Natural killer cell (primary cell): ENCODE results near the gene KLK1. TPM values are rescaled to one million over a fixed set of nuclear protein-coding genes. Genes with fewer than 3 reads are reported as not detected.

ENCODE experiments used
- ATAC-seq, 3 donors: fragments of 150-1000 bp in 2 of 3; fragments of 200-7000 bp in 1 of 3; cut with Tn5 transposase; 1 replicate in 1 of 3; 2 replicates in 2 of 3; pipeline ENCODE4 v1.10.0; 2021; ENCODE audit warnings: mild to moderate bottlenecking in 2 of 3, moderate library complexity in 2 of 3
- DNase-seq, 2 donors: peaks; one replicate each; pipeline versions ENCODE4 v3.0.0 to v3.0.0-alpha.2; 2013 to 2021; ENCODE audit warnings: mixed read lengths in 1 of 2
- H3K27ac ChIP-seq: one replicate; pipeline ENCODE4 v1.5.1; 2013; ENCODE audit warnings: mild to moderate bottlenecking, low read length
- H3K27me3 ChIP-seq: one replicate; pipeline ENCODE4 v1.6.1; 2013; ENCODE audit warnings: low read length; ENCODE audit not compliant: control insufficient read depth, insufficient read depth
- H3K36me3 ChIP-seq: one replicate; pipeline ENCODE4 v1.6.1; 2013; ENCODE audit warnings: low read length; ENCODE audit not compliant: control insufficient read depth, insufficient read depth
- H3K4me1 ChIP-seq: one replicate; pipeline ENCODE4 v1.6.1; 2013; ENCODE audit warnings: low read length; ENCODE audit not compliant: control insufficient read depth, insufficient read depth
- H3K4me3 ChIP-seq: one replicate; pipeline ENCODE4 v1.5.1; 2013; ENCODE audit warnings: low read length
- H3K9me3 ChIP-seq: one replicate; pipeline ENCODE4 v1.6.1; 2013; ENCODE audit warnings: low read length; ENCODE audit not compliant: control insufficient read depth, insufficient read depth
- H3K27ac Mint-ChIP-seq, 2 donors: one replicate each; pipeline ENCODE4 v1.8.0; 2022; ENCODE audit warnings: mild to moderate bottlenecking in 2 of 2, mixed read lengths in 2 of 2, moderate library complexity in 1 of 2
- H3K27me3 Mint-ChIP-seq, 2 donors: one replicate each; pipeline ENCODE4 v1.8.0; 2022; ENCODE audit warnings: low read depth in 2 of 2, mixed read lengths in 2 of 2
- H3K36me3 Mint-ChIP-seq: one replicate; pipeline ENCODE4 v1.8.0; 2022; ENCODE audit warnings: mixed read lengths
- H3K4me1 Mint-ChIP-seq, 2 donors: one replicate each; pipeline ENCODE4 v1.8.0; 2022; ENCODE audit warnings: mixed read lengths in 2 of 2
- H3K4me3 Mint-ChIP-seq: one replicate; pipeline ENCODE4 v1.8.0; 2022; ENCODE audit warnings: mild to moderate bottlenecking, moderate library complexity, mixed read lengths
- H3K9me3 Mint-ChIP-seq, 2 donors: one replicate each; pipeline ENCODE4 v1.8.0; 2022; ENCODE audit warnings: mixed read lengths in 2 of 2
- WGBS: methylation state at CpG from one replicate; pipeline ENCODE4 v1.1.7; 2013; ENCODE audit warnings: missing lambda C conversion rate; ENCODE audit not compliant: insufficient coverage; 5-methylcytosine and 5-hydroxymethylcytosine counted together
- intact Hi-C: fragments of 100-400 bp; cut with micrococcal nuclease; formaldehyde crosslinking; loops from one replicate; pipeline ENCODE4 v1.14.2; 2022
- total RNA-seq, 4 donors: library from RNA; stranded (reverse); fragments of 120-200 nt in 1 of 4; gene quantifications; one replicate each; pipeline versions ENCODE4 v1.2.3 to v1.2.4, GENCODE V29; 2013 to 2022
- TF ChIP-seq, protein P1 (sequence below): fragments of 200-600 bp; IDR thresholded peaks from one replicate; pipeline ENCODE4 v1.8.0; 2022; ENCODE audit warnings: antibody characterized with exemption

KLK1 gene
- total RNA-seq, 3 donors from 2014 or later (not counting 1 experiment from before 2014, with no cell fraction given), result not detected

DNA sequence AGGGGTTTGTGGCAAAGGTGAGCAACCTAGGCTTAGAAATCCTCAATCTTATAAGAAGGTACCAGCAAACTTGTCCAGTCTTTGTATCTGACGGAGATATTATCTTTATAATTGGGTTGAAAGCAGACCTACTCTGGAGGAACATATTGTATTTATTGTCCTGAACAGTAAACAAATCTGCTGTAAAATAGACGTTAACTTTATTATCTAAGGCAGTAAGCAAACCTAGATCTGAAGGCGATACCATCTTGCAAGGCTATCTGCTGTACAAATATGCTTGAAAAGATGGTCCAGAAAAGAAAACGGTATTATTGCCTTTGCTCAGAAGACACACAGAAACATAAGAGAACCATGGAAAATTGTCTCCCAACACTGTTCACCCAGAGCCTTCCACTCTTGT, 45.9 kb upstream of the KLK1 start:
- Mint-ChIP-seq H3K4me3 (no peak overlapping the region), H3K27ac (no peak overlapping the region), H3K9me3 (no peaks in the 10 kb centered on the region), H3K27me3 (peaks cover 17 to 60% of the 10 kb centered on the region in 2 donors), H3K36me3 (no peaks in the 10 kb centered on the region), H3K4me1 (no peaks in the 10 kb centered on the region)
- Histone ChIP-seq H3K27ac (no peak overlapping the region), H3K4me3 (no peak overlapping the region), H3K9me3 (no peaks in the 10 kb centered on the region), H3K4me1 (no peaks in the 10 kb centered on the region), H3K27me3 (no peaks in the 10 kb centered on the region), H3K36me3 (no peaks in the 10 kb centered on the region)
- DNase-seq, result no peak
- ATAC-seq, result no peak
- intact Hi-C loops, result no loop called here
- WGBS, result 93% methylated on average over 3 of the region's 4 CpGs
- TF ChIP-seq, protein P1, sequence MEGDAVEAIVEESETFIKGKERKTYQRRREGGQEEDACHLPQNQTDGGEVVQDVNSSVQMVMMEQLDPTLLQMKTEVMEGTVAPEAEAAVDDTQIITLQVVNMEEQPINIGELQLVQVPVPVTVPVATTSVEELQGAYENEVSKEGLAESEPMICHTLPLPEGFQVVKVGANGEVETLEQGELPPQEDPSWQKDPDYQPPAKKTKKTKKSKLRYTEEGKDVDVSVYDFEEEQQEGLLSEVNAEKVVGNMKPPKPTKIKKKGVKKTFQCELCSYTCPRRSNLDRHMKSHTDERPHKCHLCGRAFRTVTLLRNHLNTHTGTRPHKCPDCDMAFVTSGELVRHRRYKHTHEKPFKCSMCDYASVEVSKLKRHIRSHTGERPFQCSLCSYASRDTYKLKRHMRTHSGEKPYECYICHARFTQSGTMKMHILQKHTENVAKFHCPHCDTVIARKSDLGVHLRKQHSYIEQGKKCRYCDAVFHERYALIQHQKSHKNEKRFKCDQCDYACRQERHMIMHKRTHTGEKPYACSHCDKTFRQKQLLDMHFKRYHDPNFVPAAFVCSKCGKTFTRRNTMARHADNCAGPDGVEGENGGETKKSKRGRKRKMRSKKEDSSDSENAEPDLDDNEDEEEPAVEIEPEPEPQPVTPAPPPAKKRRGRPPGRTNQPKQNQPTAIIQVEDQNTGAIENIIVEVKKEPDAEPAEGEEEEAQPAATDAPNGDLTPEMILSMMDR, result no peak

DNA sequence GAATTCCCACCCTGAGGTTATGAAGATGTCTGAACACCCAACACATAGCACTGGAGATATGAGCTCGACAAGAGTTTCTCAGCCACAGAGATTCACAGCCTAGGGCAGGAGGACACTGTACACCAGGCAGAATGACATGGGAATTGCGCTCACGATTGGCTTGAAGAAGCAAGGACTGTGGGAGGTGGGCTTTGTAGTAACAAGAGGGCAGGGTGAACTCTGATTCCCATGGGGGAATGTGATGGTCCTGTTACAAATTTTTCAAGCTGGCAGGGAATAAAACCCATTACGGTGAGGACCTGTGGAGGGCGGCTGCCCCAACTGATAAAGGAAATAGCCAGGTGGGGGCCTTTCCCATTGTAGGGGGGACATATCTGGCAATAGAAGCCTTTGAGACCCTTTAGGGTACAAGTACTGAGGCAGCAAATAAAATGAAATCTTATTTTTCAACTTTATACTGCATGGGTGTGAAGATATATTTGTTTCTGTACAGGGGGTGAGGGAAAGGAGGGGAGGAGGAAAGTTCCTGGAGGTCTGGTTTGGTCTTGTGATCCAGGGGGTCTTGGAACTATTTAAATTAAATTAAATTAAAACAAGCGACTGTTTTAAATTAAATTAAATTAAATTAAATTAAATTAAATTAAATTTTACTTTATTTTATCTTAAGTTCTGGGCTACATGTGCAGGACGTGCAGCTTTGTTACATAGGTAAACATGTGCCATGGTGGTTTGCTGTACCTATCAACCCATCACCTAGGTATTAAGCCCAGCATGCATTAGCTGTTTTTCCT, 38.1 kb upstream of the KLK1 start:
- WGBS, result 86% methylated on average over 6 of the region's 7 CpGs
- Histone ChIP-seq H3K27ac (no peak overlapping the region), H3K27me3 (no peaks in the 10 kb centered on the region), H3K4me1 (no peaks in the 10 kb centered on the region), H3K4me3 (no peak overlapping the region), H3K36me3 (no peaks in the 10 kb centered on the region), H3K9me3 (no peaks in the 10 kb centered on the region)
- Mint-ChIP-seq H3K27me3 (peaks cover 28 to 46% of the 10 kb centered on the region in 2 donors), H3K27ac (no peak overlapping the region), H3K4me3 (no peak overlapping the region), H3K36me3 (no peaks in the 10 kb centered on the region), H3K4me1 (no peaks in the 10 kb centered on the region), H3K9me3 (no peaks in the 10 kb centered on the region)
- ATAC-seq, result no peak
- DNase-seq, result no peak
- intact Hi-C loops, result no loop called here
- TF ChIP-seq, protein P1, result no peak

DNA sequence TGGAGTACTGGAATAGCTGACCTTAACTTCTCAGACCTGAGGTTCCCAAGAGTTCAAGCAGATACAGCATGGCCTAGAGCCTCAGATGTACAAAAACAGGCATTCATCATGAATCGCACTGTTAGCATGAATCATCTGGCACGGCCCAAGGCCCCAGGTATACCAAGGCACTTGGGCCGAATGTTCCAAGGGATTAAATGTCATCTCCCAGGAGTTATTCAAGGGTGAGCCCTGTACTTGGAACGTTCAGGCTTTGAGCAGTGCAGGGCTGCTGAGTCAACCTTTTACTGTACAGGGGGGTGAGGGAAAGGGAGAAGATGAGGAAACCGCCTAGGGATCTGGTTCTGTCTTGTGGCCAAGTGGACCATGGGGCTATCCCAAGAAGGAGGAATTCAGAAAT, 37.4 kb upstream of the KLK1 start:
- intact Hi-C loops, result no loop called here
- Histone ChIP-seq H3K27ac (no peak overlapping the region), H3K27me3 (no peaks in the 10 kb centered on the region), H3K4me3 (no peak overlapping the region), H3K36me3 (no peaks in the 10 kb centered on the region), H3K9me3 (no peaks in the 10 kb centered on the region), H3K4me1 (no peaks in the 10 kb centered on the region)
- TF ChIP-seq, protein P1, result no peak
- Mint-ChIP-seq H3K4me3 (no peak overlapping the region), H3K4me1 (no peaks in the 10 kb centered on the region), H3K9me3 (no peaks in the 10 kb centered on the region), H3K27me3 (peaks cover 30 to 42% of the 10 kb centered on the region in 2 donors), H3K27ac (no peak overlapping the region), H3K36me3 (no peaks in the 10 kb centered on the region)
- DNase-seq (no peak), ATAC-seq (no peak)
- WGBS, result 83% methylated on average over 5 of the region's 5 CpGs

DNA sequence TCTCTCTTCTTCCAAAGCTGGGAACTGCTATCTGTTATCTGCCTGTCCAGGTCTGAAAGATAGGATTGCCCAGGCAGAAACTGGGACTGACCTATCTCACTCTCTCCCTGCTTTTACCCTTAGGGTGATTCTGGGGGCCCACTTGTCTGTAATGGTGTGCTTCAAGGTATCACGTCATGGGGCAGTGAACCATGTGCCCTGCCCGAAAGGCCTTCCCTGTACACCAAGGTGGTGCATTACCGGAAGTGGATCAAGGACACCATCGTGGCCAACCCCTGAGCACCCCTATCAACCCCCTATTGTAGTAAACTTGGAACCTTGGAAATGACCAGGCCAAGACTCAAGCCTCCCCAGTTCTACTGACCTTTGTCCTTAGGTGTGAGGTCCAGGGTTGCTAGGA, 36.3 kb upstream of the KLK1 start:
- 87% methylated on average over 4 of the region's 4 CpGs for WGBS
- no peak for ATAC-seq

More for the DNA sequence above, 36.3 kb upstream of the KLK1 start:
- H3K27ac Mint-ChIP-seq, result no peak overlapping the region
- DNase-seq, result no peak
- H3K9me3 Mint-ChIP-seq, result no peaks in the 10 kb centered on the region
- H3K36me3 ChIP-seq, result no peaks in the 10 kb centered on the region
- H3K27ac ChIP-seq, result no peak overlapping the region
- TF ChIP-seq, protein P1, result no peak
- no peak overlapping the region for H3K4me3 ChIP-seq
- H3K4me1 ChIP-seq, result no peaks in the 10 kb centered on the region
- H3K36me3 Mint-ChIP-seq, result no peaks in the 10 kb centered on the region
- no peak overlapping the region for H3K4me3 Mint-ChIP-seq
- intact Hi-C loops, result no loop called here
- no peaks in the 10 kb centered on the region for H3K4me1 Mint-ChIP-seq
- H3K27me3 ChIP-seq, result no peaks in the 10 kb centered on the region
- H3K9me3 ChIP-seq, result no peaks in the 10 kb centered on the region
- H3K27me3 Mint-ChIP-seq, result peaks cover 39 to 43% of the 10 kb centered on the region in 2 donors
